ENCODE results near the gene DNMBP.
A peak's percentile ranks its signal among the peaks of the same experiment; 100 is the strongest.

The DNMBP gene

DNA sequence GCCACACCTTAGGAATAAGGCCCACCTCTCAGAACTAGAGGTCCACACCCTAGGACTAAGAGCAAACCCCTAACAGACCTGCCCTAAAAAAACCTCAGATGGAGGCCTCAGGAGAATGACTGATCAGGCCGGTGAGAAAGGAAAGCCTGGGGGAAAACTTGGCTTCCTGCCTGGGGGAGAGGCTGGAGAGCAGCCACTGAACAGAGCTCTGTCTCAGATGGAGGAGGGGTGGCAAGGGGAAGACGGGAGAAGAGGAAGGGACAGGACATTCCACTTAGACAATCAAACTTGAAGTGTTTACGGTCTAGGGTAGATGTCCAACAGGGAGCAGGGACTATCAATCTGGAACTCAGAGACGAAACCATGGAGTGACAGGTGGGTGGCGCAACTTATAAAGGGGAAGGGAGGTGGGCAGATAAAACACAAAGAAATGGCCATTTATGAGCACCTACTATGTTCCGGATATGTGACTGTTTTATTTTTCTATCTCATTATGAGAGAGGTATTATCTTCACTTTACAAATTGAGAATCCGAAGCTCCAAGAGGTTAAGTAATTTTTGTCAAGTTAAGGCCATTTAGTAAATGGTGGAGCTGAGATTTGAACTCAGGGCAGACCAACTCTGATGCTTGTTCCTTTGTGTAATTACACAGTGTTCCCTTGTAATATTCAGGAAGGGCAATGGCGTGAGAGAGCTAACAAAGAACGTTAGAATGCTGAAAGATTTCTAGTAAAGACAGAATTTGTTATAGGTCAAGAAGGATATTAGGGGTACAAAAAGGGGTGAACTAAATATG is 82.6 kb downstream of the DNMBP start:
- H3K4me2 ChIP-seq (ENCODE audit: low read length, poor library complexity, severe bottlenecking) = peak overlapping the region; percentile 2
- H4K8ac ChIP-seq (ENCODE audit: low read length) = peak overlapping the region; percentile 16
- peak overlapping the region; percentile 18 for H3K9ac ChIP-seq (ENCODE audit: low read length)
- 41% methylated on average over 7 of the region's 9 CpGs for WGBS
- no peak overlapping the region for H2BK120ac ChIP-seq (ENCODE audit: low read depth, low read length)
- H2AK5ac ChIP-seq (ENCODE audit: low read length, severe bottlenecking) = peak overlapping the region; percentile 13
- H3K23ac ChIP-seq (ENCODE audit: low read length in 2 of 2) = no peak overlapping the region
- peak overlapping the region; percentile 8 for H3K27ac ChIP-seq (ENCODE audit: low read length, poor library complexity, severe bottlenecking)
- peaks cover 11% of the 10 kb centered on the region for H3K79me1 ChIP-seq (replicated peaks; ENCODE audit: low read length, poor library complexity, severe bottlenecking)
- H3K14ac ChIP-seq (ENCODE audit: low read length in 2 of 2) = no peak overlapping the region
- H2BK5ac ChIP-seq (ENCODE audit: low read depth, low read length, poor library complexity, severe bottlenecking) = no peak overlapping the region
- H3K4me3 ChIP-seq (ENCODE audit: insufficient read depth in 1 of 2, low read depth in 1 of 2, low read length in 2 of 2) = no peak overlapping the region
- H3K9me3 ChIP-seq (ENCODE audit: control insufficient read depth, low read length) = no peaks in the 10 kb centered on the region
- H2BK15ac ChIP-seq (ENCODE audit: low read depth, poor library complexity, severe bottlenecking) = no peak overlapping the region
- H2AFZ ChIP-seq (ENCODE audit: low read depth, low read length) = no peak overlapping the region
- H2BK12ac ChIP-seq (ENCODE audit: low read length in 2 of 2) = peak overlapping the region in 1 of 2 experiments; percentile 48
- H3K18ac ChIP-seq (ENCODE audit: low read depth in 1 of 2, low read length in 2 of 2) = peak overlapping the region; percentile 52 to 54
- peaks cover 2 to 30% of the 10 kb centered on the region in 2 experiments for H3K36me3 ChIP-seq (ENCODE audit: control insufficient read depth in 1 of 2, insufficient read depth in 2 of 2, low read depth in 1 of 2, low read length in 2 of 2)
- peaks cover 16% of the 10 kb centered on the region for H3K4me1 ChIP-seq (ENCODE audit: control insufficient read depth, insufficient read depth, low read depth, low read length)
- peak overlapping the region; percentile 40 to 80 for H3K4ac ChIP-seq (ENCODE audit: low read depth in 1 of 2, low read length in 2 of 2)
- H3K27me3 ChIP-seq (ENCODE audit: control insufficient read depth in 1 of 2, insufficient read depth in 1 of 2, low read length in 2 of 2) = no peaks in the 10 kb centered on the region
- peak overlapping the region; percentile 28 for H4K91ac ChIP-seq (ENCODE audit: low read length)
- peak; percentile 73 for DNase-seq

DNA sequence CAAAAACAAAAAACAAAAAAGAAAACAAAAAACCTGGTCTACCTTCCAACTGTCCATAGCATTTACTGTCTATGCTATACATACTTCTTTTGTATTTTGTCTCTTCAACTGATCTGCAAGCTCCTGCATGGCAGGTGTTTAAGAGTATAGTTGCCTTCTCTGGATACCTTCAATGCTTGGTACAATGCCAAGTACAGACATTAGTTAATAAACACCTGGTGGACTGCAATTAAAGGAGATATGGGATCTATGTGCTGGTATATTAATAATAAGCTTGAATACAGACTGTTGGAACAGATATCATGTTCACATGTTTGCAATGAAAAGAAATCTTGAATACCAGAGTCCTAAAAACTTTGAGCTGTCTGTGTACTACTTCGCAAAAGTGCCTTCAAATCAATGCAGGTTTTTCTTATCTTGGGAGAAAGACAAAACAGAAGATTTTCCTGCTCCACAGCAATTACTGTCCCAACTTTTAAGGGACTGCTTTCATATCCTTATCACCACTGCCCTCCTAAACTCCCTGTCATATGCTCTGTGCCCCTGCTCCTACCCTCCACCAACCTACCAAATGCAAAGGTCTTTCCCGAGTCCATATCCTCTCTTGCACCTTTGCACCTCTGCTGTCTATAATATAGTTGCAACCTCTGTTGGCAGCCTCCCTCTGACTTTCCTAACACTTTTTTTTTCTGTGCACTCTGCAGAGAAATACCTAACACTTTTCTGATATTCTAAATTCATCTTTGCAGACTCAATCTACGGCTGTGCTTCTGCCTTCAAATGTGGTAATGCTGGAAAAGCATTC is 85.1 kb downstream of the DNMBP start:
- H2BK120ac ChIP-seq (ENCODE audit: low read depth, low read length) = no peak overlapping the region
- 96% methylated on average over 3 of the region's 3 CpGs for WGBS

DNA sequence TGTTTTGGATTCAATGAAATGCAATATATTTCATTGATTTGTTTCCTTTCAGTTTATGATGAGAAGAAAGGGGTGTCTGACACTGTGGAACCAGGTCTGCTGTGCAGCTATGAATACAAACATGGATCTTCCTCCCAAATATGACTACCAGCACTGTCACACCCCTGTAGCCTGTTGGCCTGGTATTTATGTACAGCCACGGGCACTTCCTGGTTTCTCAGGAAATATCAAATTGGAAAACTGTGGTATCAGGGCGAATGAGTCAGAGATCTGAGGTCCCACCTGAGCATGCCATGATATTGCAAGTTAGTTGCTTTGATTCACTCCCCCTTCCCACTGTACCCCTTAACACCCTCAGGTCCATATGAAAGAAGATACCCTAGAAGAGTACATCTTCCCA is 87.8 kb downstream of the DNMBP start:
- Histone ChIP-seq H4K8ac (ENCODE audit: low read length) (no peak overlapping the region), H3K4me2 (ENCODE audit: low read length, poor library complexity, severe bottlenecking) (no peak overlapping the region), H3K14ac (ENCODE audit: low read length in 2 of 2) (no peak overlapping the region), H2BK120ac (ENCODE audit: low read depth, low read length) (no peak overlapping the region), H3K23ac (ENCODE audit: low read length in 2 of 2) (no peak overlapping the region), H3K36me3 (ENCODE audit: control insufficient read depth in 1 of 2, insufficient read depth in 2 of 2, low read depth in 1 of 2, low read length in 2 of 2) (peaks cover 2 to 33% of the 10 kb centered on the region in 2 experiments), H4K91ac (ENCODE audit: low read length) (peak overlapping the region; percentile 37), H2BK15ac (ENCODE audit: low read depth, poor library complexity, severe bottlenecking) (no peak overlapping the region), H3K18ac (ENCODE audit: low read depth in 1 of 2, low read length in 2 of 2) (peak overlapping the region in 1 of 2 experiments; percentile 22), H3K4ac (ENCODE audit: low read depth in 1 of 2, low read length in 2 of 2) (peak overlapping the region in 1 of 2 experiments; percentile 57), H2BK12ac (ENCODE audit: low read length in 2 of 2) (peak overlapping the region in 1 of 2 experiments; percentile 38), H3K27ac (ENCODE audit: low read length, poor library complexity, severe bottlenecking) (no peak overlapping the region), H3K4me1 (ENCODE audit: control insufficient read depth, insufficient read depth, low read depth, low read length) (peaks cover 14% of the 10 kb centered on the region), H3K9ac (ENCODE audit: low read length) (no peak overlapping the region), H3K4me3 (ENCODE audit: insufficient read depth in 1 of 2, low read depth in 1 of 2, low read length in 2 of 2) (no peak overlapping the region), H2AK5ac (ENCODE audit: low read length, severe bottlenecking) (no peak overlapping the region), H3K9me3 (ENCODE audit: control insufficient read depth, low read length) (no peaks in the 10 kb centered on the region), H3K79me1 (replicated peaks; ENCODE audit: low read length, poor library complexity, severe bottlenecking) (peaks cover 17% of the 10 kb centered on the region), H3K27me3 (ENCODE audit: control insufficient read depth in 1 of 2, insufficient read depth in 1 of 2, low read length in 2 of 2) (no peaks in the 10 kb centered on the region), H2BK5ac (ENCODE audit: low read depth, low read length, poor library complexity, severe bottlenecking) (no peak overlapping the region), H2AFZ (ENCODE audit: low read depth, low read length) (no peak overlapping the region)
- DNase-seq = no peak
- 89% methylated on average over 2 of the region's 2 CpGs for WGBS

More for the DNA sequence above, 85.1 kb downstream of the DNMBP start:
- Histone ChIP-seq H2AFZ (ENCODE audit: low read depth, low read length) (no peak overlapping the region), H2AK5ac (ENCODE audit: low read length, severe bottlenecking) (no peak overlapping the region), H2BK5ac (ENCODE audit: low read depth, low read length, poor library complexity, severe bottlenecking) (no peak overlapping the region), H3K79me1 (replicated peaks; ENCODE audit: low read length, poor library complexity, severe bottlenecking) (peaks cover 17% of the 10 kb centered on the region), H3K23ac (ENCODE audit: low read length in 2 of 2) (no peak overlapping the region), H4K8ac (ENCODE audit: low read length) (no peak overlapping the region), H3K36me3 (ENCODE audit: control insufficient read depth in 1 of 2, insufficient read depth in 2 of 2, low read depth in 1 of 2, low read length in 2 of 2) (peaks cover 2 to 29% of the 10 kb centered on the region in 2 experiments), H4K91ac (ENCODE audit: low read length) (no peak overlapping the region), H2BK15ac (ENCODE audit: low read depth, poor library complexity, severe bottlenecking) (no peak overlapping the region), H2BK12ac (ENCODE audit: low read length in 2 of 2) (no peak overlapping the region), H3K4me3 (ENCODE audit: insufficient read depth in 1 of 2, low read depth in 1 of 2, low read length in 2 of 2) (no peak overlapping the region), H3K9ac (ENCODE audit: low read length) (no peak overlapping the region), H3K4me1 (ENCODE audit: control insufficient read depth, insufficient read depth, low read depth, low read length) (peaks cover 18% of the 10 kb centered on the region), H3K27me3 (ENCODE audit: control insufficient read depth in 1 of 2, insufficient read depth in 1 of 2, low read length in 2 of 2) (no peaks in the 10 kb centered on the region), H3K4me2 (ENCODE audit: low read length, poor library complexity, severe bottlenecking) (no peak overlapping the region), H3K27ac (ENCODE audit: low read length, poor library complexity, severe bottlenecking) (no peak overlapping the region), H3K14ac (ENCODE audit: low read length in 2 of 2) (no peak overlapping the region), H3K4ac (ENCODE audit: low read depth in 1 of 2, low read length in 2 of 2) (no peak overlapping the region), H3K9me3 (ENCODE audit: control insufficient read depth, low read length) (no peaks in the 10 kb centered on the region), H3K18ac (ENCODE audit: low read depth in 1 of 2, low read length in 2 of 2) (no peak overlapping the region)
- DNase-seq = no peak

DNA sequence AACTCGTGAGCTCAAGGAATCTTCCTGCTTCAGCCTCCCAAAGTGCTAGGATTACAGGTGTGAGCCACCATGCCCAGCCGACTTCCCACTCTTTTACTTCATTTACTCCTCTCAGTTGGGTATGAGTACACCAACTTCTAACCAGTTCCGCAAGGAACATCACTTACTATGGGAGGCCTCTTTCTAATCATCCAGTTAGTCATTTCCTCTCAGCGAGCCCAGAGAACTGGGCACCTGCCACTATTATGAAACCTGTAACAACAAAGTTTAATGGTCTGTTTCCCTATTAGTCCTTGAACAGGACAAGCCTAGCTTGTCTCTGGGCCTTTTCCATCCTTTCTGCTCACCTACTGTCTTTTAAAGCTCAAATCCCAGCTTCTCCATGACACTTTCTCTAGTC is 88.8 kb downstream of the DNMBP start:
- peaks cover 10% of the 10 kb centered on the region for H3K4me1 ChIP-seq (ENCODE audit: control insufficient read depth, insufficient read depth, low read depth, low read length)
- H3K4me2 ChIP-seq (ENCODE audit: low read length, poor library complexity, severe bottlenecking) = no peak overlapping the region
- no peak overlapping the region for H2BK12ac ChIP-seq (ENCODE audit: low read length in 2 of 2)
- H3K14ac ChIP-seq (ENCODE audit: low read length in 2 of 2) = no peak overlapping the region
- peaks cover 5 to 38% of the 10 kb centered on the region in 2 experiments for H3K36me3 ChIP-seq (ENCODE audit: control insufficient read depth in 1 of 2, insufficient read depth in 2 of 2, low read depth in 1 of 2, low read length in 2 of 2)
- no peak overlapping the region for H3K23ac ChIP-seq (ENCODE audit: low read length in 2 of 2)
- H2AK5ac ChIP-seq (ENCODE audit: low read length, severe bottlenecking) = peak overlapping the region; percentile 95
- no peak overlapping the region for H2BK15ac ChIP-seq (ENCODE audit: low read depth, poor library complexity, severe bottlenecking)
- peak overlapping the region; percentile 35 for H3K27ac ChIP-seq (ENCODE audit: low read length, poor library complexity, severe bottlenecking)
- H3K27me3 ChIP-seq (ENCODE audit: control insufficient read depth in 1 of 2, insufficient read depth in 1 of 2, low read length in 2 of 2) = no peaks in the 10 kb centered on the region
- H2BK120ac ChIP-seq (ENCODE audit: low read depth, low read length) = no peak overlapping the region
- peak overlapping the region in 1 of 2 experiments; percentile 52 for H3K18ac ChIP-seq (ENCODE audit: low read depth in 1 of 2, low read length in 2 of 2)
- H3K4me3 ChIP-seq (ENCODE audit: insufficient read depth in 1 of 2, low read depth in 1 of 2, low read length in 2 of 2) = no peak overlapping the region
- H3K4ac ChIP-seq (ENCODE audit: low read depth in 1 of 2, low read length in 2 of 2) = no peak overlapping the region
- WGBS = 50% methylated on average over 4 of the region's 4 CpGs
- H4K91ac ChIP-seq (ENCODE audit: low read length) = no peak overlapping the region
- H3K9me3 ChIP-seq (ENCODE audit: control insufficient read depth, low read length) = no peaks in the 10 kb centered on the region
- no peak overlapping the region for H3K9ac ChIP-seq (ENCODE audit: low read length)
- H3K79me1 ChIP-seq (replicated peaks; ENCODE audit: low read length, poor library complexity, severe bottlenecking) = peaks cover 17% of the 10 kb centered on the region
- H2AFZ ChIP-seq (ENCODE audit: low read depth, low read length) = no peak overlapping the region
- H2BK5ac ChIP-seq (ENCODE audit: low read depth, low read length, poor library complexity, severe bottlenecking) = no peak overlapping the region
- H4K8ac ChIP-seq (ENCODE audit: low read length) = no peak overlapping the region
- peak; percentile 54 for DNase-seq

Measured in mesenchymal stem cell (in vitro differentiated cells and primary cell).